IMR-90 (cell line): Measurements from ENCODE around the gene TMCC1. TPM values are rescaled to one million over a fixed set of nuclear protein-coding genes. Genes with fewer than 3 reads are reported as not detected.

Experiments
- ATAC-seq: fragments of 200-7000 bp; cut with Tn5 transposase; 2 replicates; pipeline ENCODE4 v1.9.1; 2020; ENCODE audit warnings: low read depth, mild to moderate bottlenecking, moderate library complexity
- BruUV-seq: library from RNA; stranded (reverse); fragments of 400-500 nt; replicated peaks from 2 replicates; lab custom pipeline; 2021; lab: Mats Ljungman, UMichigan
- CTCF ChIA-PET: fragments of 300-600 bp; formaldehyde crosslinking; extraction: SDS; loops from one replicate; lab custom pipeline; 2021; ENCODE audit warnings: antibody characterized with exemption; lab: Yijun Ruan, JAX
- POLR2A ChIA-PET: fragments of 300-600 bp; sonication (Branson Sonifier 250); formaldehyde crosslinking; loops from one replicate; lab custom pipeline; 2022; ENCODE audit warnings: antibody characterized with exemption; ENCODE audit not compliant: unreplicated experiment; lab: Charles Lee
- DNase-seq: peaks from one replicate; pipeline ENCODE4 v3.0.0; 2013
- H2AFZ ChIP-seq: replicated peaks from 2 replicates; pipeline ENCODE3; 2013; ENCODE audit warnings: low read length, mild to moderate bottlenecking; ENCODE audit not compliant: poor library complexity
- H2AK5ac ChIP-seq: 2 replicates; pipeline ENCODE4 v1.6.1; 2013; ENCODE audit warnings: low read depth, low read length, inconsistent platforms
- H2AK9ac ChIP-seq: replicated peaks from 2 replicates; pipeline ENCODE3; 2013; ENCODE audit warnings: mild to moderate bottlenecking, low read depth, low read length, moderate library complexity; ENCODE audit not compliant: poor library complexity
- H2BK120ac ChIP-seq: 2 replicates; pipeline ENCODE4 v1.6.1; 2013; ENCODE audit warnings: low read depth, low read length, inconsistent platforms
- H2BK15ac ChIP-seq: 3 replicates; pipeline ENCODE4 v1.6.1; 2013; ENCODE audit warnings: low read depth, low read length, inconsistent platforms
- H2BK20ac ChIP-seq: 2 replicates; pipeline ENCODE4 v1.6.1; 2013; ENCODE audit warnings: low read depth, mild to moderate bottlenecking, inconsistent platforms, low read length, moderate library complexity
- H2BK5ac ChIP-seq: 2 replicates; pipeline ENCODE4 v1.6.1; 2013; ENCODE audit warnings: mild to moderate bottlenecking, low read depth, low read length, inconsistent platforms; ENCODE audit not compliant: poor library complexity, severe bottlenecking
- H3K14ac ChIP-seq: replicated peaks from 2 replicates; pipeline ENCODE4 v1.6.1; 2013; ENCODE audit warnings: low read depth, low read length, inconsistent platforms
- H3K18ac ChIP-seq: 2 replicates; pipeline ENCODE4 v1.6.1; 2013; ENCODE audit warnings: low read depth, low read length, control low read depth
- H3K23ac ChIP-seq: 2 replicates; pipeline ENCODE4 v1.6.1; 2013; ENCODE audit warnings: low read depth, low read length, inconsistent platforms
- H3K27ac ChIP-seq: 2 replicates; pipeline ENCODE4 v1.5.1; 2013; ENCODE audit warnings: mild to moderate bottlenecking, control low read depth, low read length; ENCODE audit not compliant: insufficient read depth
- H3K27me3 ChIP-seq: 2 replicates; pipeline ENCODE4 v1.6.1; 2013; ENCODE audit warnings: low read length; ENCODE audit not compliant: control insufficient read depth, insufficient read depth
- H3K36me3 ChIP-seq: 2 replicates; pipeline ENCODE4 v1.6.1; 2013; ENCODE audit warnings: low read length, mixed read lengths; ENCODE audit not compliant: control insufficient read depth, insufficient read depth
- H3K4ac ChIP-seq: 2 replicates; pipeline ENCODE4 v1.6.1; 2013; ENCODE audit warnings: low read depth, low read length, inconsistent platforms
- H3K4me1 ChIP-seq: 2 replicates; pipeline ENCODE4 v1.6.1; 2013; ENCODE audit warnings: low read length, mixed read lengths; ENCODE audit not compliant: control insufficient read depth, insufficient read depth
- H3K4me2 ChIP-seq: 2 replicates; pipeline ENCODE4 v1.6.1; 2013; ENCODE audit warnings: low read depth, mild to moderate bottlenecking, control low read depth, low read length, moderate library complexity
- H3K4me3 ChIP-seq: 2 replicates; pipeline ENCODE4 v1.5.1; 2013; ENCODE audit warnings: low read depth, mild to moderate bottlenecking, control low read depth, low read length, moderate library complexity; ENCODE audit not compliant: insufficient read depth
- H3K56ac ChIP-seq: 2 replicates; pipeline ENCODE4 v1.6.1; 2013; ENCODE audit warnings: low read length, inconsistent platforms; ENCODE audit not compliant: insufficient read depth; ENCODE audit errors: extremely low read depth
- H3K79me1 ChIP-seq, 2 experiments: 2 replicates each; pipeline ENCODE4 v1.6.1; 2013; ENCODE audit warnings: low read length in 2 of 2, inconsistent platforms in 1 of 2, low read depth in 1 of 2
- H3K9ac ChIP-seq: 2 replicates; pipeline ENCODE4 v1.6.1; 2013; ENCODE audit warnings: low read depth, low read length, control low read depth
- H3K9me1 ChIP-seq: 2 replicates; pipeline ENCODE4 v1.6.1; 2013; ENCODE audit warnings: low read length, inconsistent platforms; ENCODE audit not compliant: insufficient read depth
- H3K9me3 ChIP-seq: 2 replicates; pipeline ENCODE4 v1.6.1; 2013; ENCODE audit warnings: low read length; ENCODE audit not compliant: control insufficient read depth, insufficient read depth
- H4K20me1 ChIP-seq: 2 replicates; pipeline ENCODE4 v1.6.1; 2013; ENCODE audit warnings: low read length, inconsistent platforms; ENCODE audit not compliant: insufficient read depth
- H4K5ac ChIP-seq: 2 replicates; pipeline ENCODE4 v1.6.1; 2013; ENCODE audit warnings: mild to moderate bottlenecking, low read depth, low read length, control low read depth
- H4K8ac ChIP-seq, 2 experiments: 2 replicates each; pipeline ENCODE4 v1.6.1; 2013; ENCODE audit warnings: low read depth in 2 of 2, low read length in 2 of 2, control low read depth in 1 of 2, inconsistent platforms in 1 of 2
- H4K91ac ChIP-seq: 2 replicates; pipeline ENCODE4 v1.6.1; 2013; ENCODE audit warnings: low read depth, low read length, inconsistent platforms; ENCODE audit not compliant: insufficient read depth
- BHLHE40 ChIP-seq: fragments of 150-350 bp; IDR thresholded peaks from 2 replicates; pipeline ENCODE4 v1.6.1; 2016; ENCODE audit warnings: mild to moderate bottlenecking, low read depth, low read length
- CEBPB ChIP-seq: IDR thresholded peaks from 2 replicates; pipeline ENCODE4 v1.6.1; 2012; ENCODE audit warnings: low read depth, low read length, improper control_type of control experiment
- CHD1 ChIP-seq: IDR thresholded peaks from 2 replicates; pipeline ENCODE4 v1.6.1; 2012; ENCODE audit warnings: low read depth, low read length, improper control_type of control experiment
- FOS ChIP-seq: fragments of 150-350 bp; IDR thresholded peaks from 2 replicates; pipeline ENCODE4 v1.6.1; 2016; ENCODE audit warnings: low read depth, low read length
- MAFK ChIP-seq: IDR thresholded peaks from 2 replicates; pipeline ENCODE4 v1.6.1; 2012; ENCODE audit warnings: low read depth, low read length, improper control_type of control experiment
- MAZ ChIP-seq: IDR thresholded peaks from 2 replicates; pipeline ENCODE4 v1.6.1; 2012; ENCODE audit warnings: low read depth, mild to moderate bottlenecking, low read length, improper control_type of control experiment, moderate library complexity, borderline replicate concordance
- MXI1 ChIP-seq: IDR thresholded peaks from 2 replicates; pipeline ENCODE4 v1.6.1; 2012; ENCODE audit warnings: low read depth, mild to moderate bottlenecking, low read length, moderate library complexity, borderline replicate concordance
- NFE2L2 ChIP-seq: fragments of 150-350 bp; IDR thresholded peaks from 2 replicates; pipeline ENCODE4 v1.6.1; 2016; ENCODE audit warnings: low read depth, mild to moderate bottlenecking, low read length
- POLR2A ChIP-seq: IDR thresholded peaks from 2 replicates; pipeline ENCODE4 v1.6.1; 2012; ENCODE audit warnings: mild to moderate bottlenecking, low read depth, low read length
- RAD21 ChIP-seq: IDR thresholded peaks from 2 replicates; pipeline ENCODE4 v1.6.1; 2012; ENCODE audit warnings: low read length, improper control_type of control experiment
- RFX5 ChIP-seq: IDR thresholded peaks from 2 replicates; pipeline ENCODE4 v1.8.0; 2012; ENCODE audit warnings: low read depth, mild to moderate bottlenecking, low read length, moderate library complexity
- WGBS, 2 experiments: methylation state at CpG; one replicate each; pipeline versions ENCODE4 v1.1.5 to v1.1.7; 2013; ENCODE audit warnings: missing lambda C conversion rate in 2 of 2; ENCODE audit not compliant: insufficient read length in 1 of 2; ENCODE audit errors: extremely low coverage in 2 of 2; 5-methylcytosine and 5-hydroxymethylcytosine counted together
- dilution Hi-C: fragments of 300-500 bp; cut with HindIII; formaldehyde crosslinking; loops from one replicate; pipeline ENCODE4 v1.14.3; 2018; ENCODE audit warnings: low sequenced_read_pairs; ENCODE audit not compliant: unreplicated experiment
- in situ Hi-C: fragments of 300-500 bp; cut with MboI; formaldehyde crosslinking; loops from 3 replicates; pipeline ENCODE4 v1.14.3; 2019; ENCODE audit warnings: low sequenced_read_pairs, inconsistent platforms, mixed read lengths
- intact Hi-C: fragments of 100-400 bp; cut with micrococcal nuclease; formaldehyde crosslinking; loops from 2 replicates; pipeline ENCODE4 v1.10.0; 2022
- polyA plus RNA-seq, 3 experiments: library from polyadenylated mRNA; depleted of rRNA; stranded (reverse); fragments of >200 nt; gene quantifications; 2 replicates each; pipeline ENCODE4 v1.2.3, GENCODE V29; 2012; ENCODE audit warnings: low replicate concordance in 1 of 3
- total RNA-seq: library from RNA; depleted of rRNA; stranded (reverse); fragments of >200 nt; gene quantifications from 2 replicates; pipeline ENCODE4 v1.2.3, GENCODE V29; 2012
- TF ChIP-seq, protein P1 (sequence below): conservative IDR thresholded peaks from 2 replicates; pipeline ENCODE4 v1.5.1; 2012; ENCODE audit warnings: mild to moderate bottlenecking, low read depth, low read length, improper control_type of control experiment
- TF ChIP-seq, protein P2 (sequence below): fragments of 150-350 bp; IDR thresholded peaks from 2 replicates; pipeline ENCODE4 v1.6.1; 2017; ENCODE audit warnings: mild to moderate bottlenecking, antibody characterized with exemption, low read length, low read depth
- TF ChIP-seq, protein P3 (sequence below): fragments of 150-350 bp; IDR thresholded peaks from 2 replicates; pipeline ENCODE4 v1.6.1; 2016; ENCODE audit warnings: low read depth, mild to moderate bottlenecking, low read length, moderate library complexity, borderline replicate concordance

TMCC1 gene
- total and polyA plus RNA-seq, 2 of the 4 experiments (the other 2 are of a cell fraction), result 5.0 to 7.3 TPM

DNA sequence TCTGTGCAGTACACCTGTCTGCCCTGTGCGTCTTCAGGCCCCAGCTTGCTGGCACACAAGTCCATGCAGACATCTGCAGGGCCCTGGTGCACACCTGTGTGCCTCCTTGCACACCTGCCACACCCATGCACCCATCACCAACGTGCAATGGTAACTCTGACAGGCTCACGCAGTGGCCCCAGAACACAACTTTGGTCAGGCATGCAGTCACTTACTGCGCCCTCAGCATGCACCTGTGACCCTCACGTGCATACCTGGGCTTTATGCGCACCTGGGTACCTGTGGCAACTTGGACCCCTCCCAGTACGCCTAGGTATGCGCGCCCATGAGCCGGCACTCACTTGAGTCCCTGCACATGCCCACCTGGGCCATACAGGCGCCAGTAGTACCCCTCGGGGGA lies 288.7 kb downstream of the TMCC1 start:
- H4K91ac ChIP-seq, result no peak overlapping the region
- TF ChIP-seq, protein P1, sequence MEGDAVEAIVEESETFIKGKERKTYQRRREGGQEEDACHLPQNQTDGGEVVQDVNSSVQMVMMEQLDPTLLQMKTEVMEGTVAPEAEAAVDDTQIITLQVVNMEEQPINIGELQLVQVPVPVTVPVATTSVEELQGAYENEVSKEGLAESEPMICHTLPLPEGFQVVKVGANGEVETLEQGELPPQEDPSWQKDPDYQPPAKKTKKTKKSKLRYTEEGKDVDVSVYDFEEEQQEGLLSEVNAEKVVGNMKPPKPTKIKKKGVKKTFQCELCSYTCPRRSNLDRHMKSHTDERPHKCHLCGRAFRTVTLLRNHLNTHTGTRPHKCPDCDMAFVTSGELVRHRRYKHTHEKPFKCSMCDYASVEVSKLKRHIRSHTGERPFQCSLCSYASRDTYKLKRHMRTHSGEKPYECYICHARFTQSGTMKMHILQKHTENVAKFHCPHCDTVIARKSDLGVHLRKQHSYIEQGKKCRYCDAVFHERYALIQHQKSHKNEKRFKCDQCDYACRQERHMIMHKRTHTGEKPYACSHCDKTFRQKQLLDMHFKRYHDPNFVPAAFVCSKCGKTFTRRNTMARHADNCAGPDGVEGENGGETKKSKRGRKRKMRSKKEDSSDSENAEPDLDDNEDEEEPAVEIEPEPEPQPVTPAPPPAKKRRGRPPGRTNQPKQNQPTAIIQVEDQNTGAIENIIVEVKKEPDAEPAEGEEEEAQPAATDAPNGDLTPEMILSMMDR, result no peak
- no peak for TF ChIP-seq MXI1
- no peak for TF ChIP-seq CEBPB
- no peak for TF ChIP-seq RAD21
- no peak for TF ChIP-seq MAZ
- TF ChIP-seq, protein P2, sequence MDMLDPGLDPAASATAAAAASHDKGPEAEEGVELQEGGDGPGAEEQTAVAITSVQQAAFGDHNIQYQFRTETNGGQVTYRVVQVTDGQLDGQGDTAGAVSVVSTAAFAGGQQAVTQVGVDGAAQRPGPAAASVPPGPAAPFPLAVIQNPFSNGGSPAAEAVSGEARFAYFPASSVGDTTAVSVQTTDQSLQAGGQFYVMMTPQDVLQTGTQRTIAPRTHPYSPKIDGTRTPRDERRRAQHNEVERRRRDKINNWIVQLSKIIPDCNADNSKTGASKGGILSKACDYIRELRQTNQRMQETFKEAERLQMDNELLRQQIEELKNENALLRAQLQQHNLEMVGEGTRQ, result no peak
- no peak for TF ChIP-seq BHLHE40
- no peak for TF ChIP-seq NFE2L2
- no peak for TF ChIP-seq FOS
- no peak for TF ChIP-seq CHD1
- TF ChIP-seq POLR2A, result no peak
- TF ChIP-seq, protein P3, sequence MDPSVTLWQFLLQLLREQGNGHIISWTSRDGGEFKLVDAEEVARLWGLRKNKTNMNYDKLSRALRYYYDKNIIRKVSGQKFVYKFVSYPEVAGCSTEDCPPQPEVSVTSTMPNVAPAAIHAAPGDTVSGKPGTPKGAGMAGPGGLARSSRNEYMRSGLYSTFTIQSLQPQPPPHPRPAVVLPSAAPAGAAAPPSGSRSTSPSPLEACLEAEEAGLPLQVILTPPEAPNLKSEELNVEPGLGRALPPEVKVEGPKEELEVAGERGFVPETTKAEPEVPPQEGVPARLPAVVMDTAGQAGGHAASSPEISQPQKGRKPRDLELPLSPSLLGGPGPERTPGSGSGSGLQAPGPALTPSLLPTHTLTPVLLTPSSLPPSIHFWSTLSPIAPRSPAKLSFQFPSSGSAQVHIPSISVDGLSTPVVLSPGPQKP, result no peak
- TF ChIP-seq MAFK, result no peak
- TF ChIP-seq RFX5, result no peak
- peak overlapping the region; percentile 74 for H2AK9ac ChIP-seq
- H2BK120ac ChIP-seq, result no peak overlapping the region
- H3K36me3 ChIP-seq, result no peaks in the 10 kb centered on the region
- H3K14ac ChIP-seq, result peak overlapping the region; percentile 3; the same call in 1 of the 2 replicates
- H2BK15ac ChIP-seq, result no peak overlapping the region
- no peak overlapping the region for H3K18ac ChIP-seq
- H3K9me3 ChIP-seq, result no peaks in the 10 kb centered on the region
- intact Hi-C loops, result loop anchor here (5.0 kb wide), 1 partner anchor 222 kb away; no protein-coding TSS in a partner anchor
- no peak overlapping the region for H3K56ac ChIP-seq
- H4K5ac ChIP-seq, result no peak overlapping the region
- ATAC-seq (no peak), DNase-seq (no peak)
- H3K9ac ChIP-seq, result peak overlapping the region; percentile 3; the same call in 1 of the 2 replicates
- ChIA-PET POLR2A (no interaction called here), CTCF (interaction anchor here (0.7 to 2.0 kb wide), 2 partner anchors 46 to 115 kb away, joined by 3 to 8 read pairs; no protein-coding TSS in a partner anchor)
- 0 out of 2 replicates have a peak overlapping the region, but pooled peaks have one; percentile 24 for H3K4ac ChIP-seq
- peak overlapping the region; percentile 89 for H3K4me2 ChIP-seq
- H3K79me1 ChIP-seq, result peaks cover 8 to 45% of the 10 kb centered on the region in 2 experiments
- H2BK20ac ChIP-seq, result no peak overlapping the region
- dilution Hi-C loops, result no loop called here
- H3K4me1 ChIP-seq, result peaks cover 27% of the 10 kb centered on the region
- H2BK5ac ChIP-seq, result no peak overlapping the region
- in situ Hi-C loops, result loop anchor here (5.0 to 25.0 kb wide), 2 partner anchors 112 to 217 kb away; no protein-coding TSS in a partner anchor
- H3K9me1 ChIP-seq, result peaks cover 13% of the 10 kb centered on the region; the same call in 1 of the 2 replicates
- H3K4me3 ChIP-seq, result peak overlapping the region; percentile 95
- H4K8ac ChIP-seq, result no peak overlapping the region
- peaks cover 38% of the 10 kb centered on the region for H4K20me1 ChIP-seq
- no TSS peak for BruUV-seq
- peak overlapping the region; percentile 5; the same call in 1 of the 2 replicates for H2AK5ac ChIP-seq
- H2AFZ ChIP-seq, result peak overlapping the region; percentile 46
- H3K27ac ChIP-seq, result no peak overlapping the region
- 40% methylated on average over 7 of the region's 12 CpGs; no CpG with 5 or more reads in 1 of the 2 experiments for WGBS, 2 experiments
- H3K23ac ChIP-seq, result peak overlapping the region; percentile 8; the same call in 1 of the 2 replicates
- no peaks in the 10 kb centered on the region for H3K27me3 ChIP-seq
